SIG-M5 treated with dmso at 0.1 percent for 504 hours (cell line): ENCODE data around the gene TSGA10IP.
A peak's percentile ranks its signal among the peaks of the same experiment; 100 is the strongest.

Experiments
- DNase-seq: peaks from one replicate; lab custom pipeline; 2025; ENCODE audit not compliant: unreplicated experiment; lab: John Stamatoyannopoulos, UW

Gene TSGA10IP

GRCh38 chr11:65973439-65974110, 28.3 kb downstream of the TSGA10IP start:
- DNase-seq, result no peak

- DNase-seq, result no peak
Observed at GRCh38 chr11:65975771-65976170, 30.5 kb downstream of the TSGA10IP start.

DNA sequence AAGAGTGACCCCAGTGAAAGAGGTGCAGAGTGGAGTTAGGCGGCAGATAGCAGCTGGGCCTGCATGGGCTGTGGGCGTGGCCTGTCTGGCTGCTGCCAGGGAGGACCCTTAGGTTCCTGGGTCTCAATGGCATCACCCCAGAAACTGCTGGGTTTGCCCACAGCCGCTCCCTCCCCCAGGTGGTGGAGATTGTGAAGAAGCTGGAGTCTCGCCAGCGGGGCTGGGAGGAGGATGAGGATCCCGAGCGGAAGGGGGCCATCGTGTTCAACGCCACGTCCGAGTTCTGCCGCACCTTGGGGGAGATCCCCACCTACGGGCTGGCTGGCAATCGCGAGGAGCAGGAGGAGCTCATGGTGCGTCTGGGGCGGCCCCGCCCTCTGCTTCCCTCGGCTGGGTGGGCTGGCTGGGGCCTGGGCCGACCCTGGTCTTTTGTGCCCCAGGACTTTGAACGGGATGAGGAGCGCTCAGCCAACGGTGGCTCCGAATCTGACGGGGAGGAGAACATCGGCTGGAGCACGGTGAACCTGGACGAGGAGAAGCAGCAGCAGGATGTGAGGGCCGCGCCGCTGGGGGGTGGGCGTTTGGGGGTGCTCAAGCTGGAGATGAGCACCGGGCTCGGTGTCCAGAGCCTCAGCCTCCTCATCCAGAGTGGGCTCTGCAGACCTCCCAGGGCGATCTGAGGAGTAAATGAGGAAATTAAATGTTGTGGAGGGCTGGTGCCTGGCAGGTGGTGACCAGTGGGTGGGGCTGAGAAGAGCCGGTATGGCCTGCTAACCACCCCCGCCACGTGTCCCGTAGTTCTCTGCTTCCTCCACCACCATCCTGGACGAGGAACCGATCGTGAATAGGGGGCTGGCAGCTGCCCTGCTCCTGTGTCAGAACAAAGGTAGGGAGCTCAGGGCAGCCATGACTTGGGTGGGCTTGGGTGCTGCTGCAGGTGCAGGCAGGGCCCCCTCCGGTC, 31.2 kb downstream of the TSGA10IP start:
- no peak for DNase-seq

DNA sequence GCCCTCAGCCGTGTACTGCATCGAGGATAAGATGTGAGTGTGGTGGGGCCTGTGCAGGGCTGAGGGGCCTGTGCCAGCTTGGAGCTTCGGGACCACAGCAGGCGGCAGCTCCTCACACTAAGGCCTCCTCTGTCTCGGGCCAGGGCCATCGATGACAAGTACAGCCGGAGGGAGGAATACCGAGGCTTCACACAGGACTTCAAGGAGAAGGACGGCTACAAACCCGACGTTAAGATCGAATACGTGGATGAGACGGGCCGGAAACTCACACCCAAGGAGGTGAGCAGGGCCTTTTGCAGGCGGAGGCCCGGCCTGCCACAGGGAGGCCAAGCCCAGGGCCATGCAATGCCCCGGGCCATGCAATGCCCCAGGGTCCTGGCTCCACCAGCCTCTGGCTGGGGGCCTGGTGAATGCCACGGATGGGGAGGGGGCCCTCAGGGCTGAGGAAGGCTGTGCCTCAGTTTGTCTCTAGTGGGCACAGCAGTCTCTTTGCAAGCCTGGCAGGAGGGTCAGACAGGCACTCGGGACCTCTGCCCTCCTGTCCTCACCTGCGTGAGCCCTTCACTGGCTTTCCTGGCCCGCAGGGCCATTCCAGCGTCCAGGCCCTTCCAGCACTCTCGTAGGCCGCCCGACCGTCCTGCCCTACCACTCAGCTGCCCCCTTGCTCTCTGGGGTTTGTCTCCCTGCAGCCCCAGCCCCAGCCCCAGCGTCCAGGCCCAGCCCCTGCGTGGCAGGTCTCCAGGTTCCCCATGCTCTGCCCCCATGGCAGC, 32.5 kb downstream of the TSGA10IP start:
- no peak for DNase-seq

DNA sequence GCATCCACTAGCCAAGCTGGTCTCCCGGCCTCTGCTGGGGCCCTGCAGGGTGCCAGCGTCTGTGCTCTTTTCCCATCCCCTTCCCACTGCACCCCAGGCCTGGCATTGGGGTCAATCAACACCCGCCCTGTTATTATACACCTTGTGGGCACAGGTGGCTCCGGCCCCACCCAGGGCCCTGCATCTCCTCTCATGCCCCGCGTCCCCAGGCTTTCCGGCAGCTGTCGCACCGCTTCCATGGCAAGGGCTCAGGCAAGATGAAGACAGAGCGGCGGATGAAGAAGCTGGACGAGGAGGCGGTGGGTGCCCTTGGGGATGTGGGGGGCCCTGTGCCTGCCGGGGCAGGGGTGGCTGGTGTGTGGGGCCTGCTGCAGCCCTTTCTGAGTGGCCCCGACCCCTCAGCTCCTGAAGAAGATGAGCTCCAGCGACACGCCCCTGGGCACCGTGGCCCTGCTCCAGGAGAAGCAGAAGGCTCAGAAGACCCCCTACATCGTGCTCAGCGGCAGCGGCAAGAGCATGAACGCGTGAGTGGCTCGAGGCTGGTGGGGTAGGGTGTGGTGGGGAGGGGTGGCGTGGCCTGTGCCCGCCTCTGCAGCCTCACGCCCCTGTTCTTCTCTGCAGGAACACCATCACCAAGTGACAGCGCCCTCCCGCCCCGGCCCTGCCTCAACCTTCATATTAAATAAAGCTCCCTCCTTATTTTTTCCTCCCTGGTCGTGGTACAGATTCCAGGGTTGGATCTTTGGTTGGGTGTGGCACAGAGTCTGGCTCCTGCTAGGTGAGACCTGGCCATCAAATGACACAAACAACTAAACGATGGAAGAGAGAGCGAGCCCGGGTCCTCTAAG, 33.3 kb downstream of the TSGA10IP start:
- no peak for DNase-seq

DNA sequence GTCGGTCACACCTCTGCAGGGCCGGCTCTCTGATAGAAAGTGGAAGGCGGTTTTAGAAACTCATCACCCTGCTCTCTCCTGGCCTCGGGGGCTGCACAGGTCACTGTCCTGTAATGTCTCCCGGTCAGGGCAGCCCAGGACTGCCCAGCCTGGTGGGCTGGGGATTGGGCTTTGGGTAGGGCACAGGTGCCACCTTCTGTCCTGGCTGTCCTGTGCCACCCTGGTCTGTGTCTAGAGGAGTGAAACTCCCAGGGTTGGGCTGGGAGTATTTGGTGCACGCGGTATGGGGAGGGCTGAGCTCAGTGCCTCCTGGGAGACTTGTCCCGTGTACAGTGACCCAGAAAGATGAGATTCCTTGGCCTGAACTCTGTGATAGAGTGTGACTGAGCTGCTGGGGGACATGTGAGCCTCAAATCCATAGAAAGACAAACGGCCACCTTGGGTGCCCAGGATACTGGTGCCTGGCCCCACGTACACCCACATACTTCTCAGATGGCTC, 34.0 kb downstream of the TSGA10IP start:
- DNase-seq, result no peak

GRCh38 chr11:65981101-65981740, 35.9 kb downstream of the TSGA10IP start:
- DNase-seq, result no peak

DNA sequence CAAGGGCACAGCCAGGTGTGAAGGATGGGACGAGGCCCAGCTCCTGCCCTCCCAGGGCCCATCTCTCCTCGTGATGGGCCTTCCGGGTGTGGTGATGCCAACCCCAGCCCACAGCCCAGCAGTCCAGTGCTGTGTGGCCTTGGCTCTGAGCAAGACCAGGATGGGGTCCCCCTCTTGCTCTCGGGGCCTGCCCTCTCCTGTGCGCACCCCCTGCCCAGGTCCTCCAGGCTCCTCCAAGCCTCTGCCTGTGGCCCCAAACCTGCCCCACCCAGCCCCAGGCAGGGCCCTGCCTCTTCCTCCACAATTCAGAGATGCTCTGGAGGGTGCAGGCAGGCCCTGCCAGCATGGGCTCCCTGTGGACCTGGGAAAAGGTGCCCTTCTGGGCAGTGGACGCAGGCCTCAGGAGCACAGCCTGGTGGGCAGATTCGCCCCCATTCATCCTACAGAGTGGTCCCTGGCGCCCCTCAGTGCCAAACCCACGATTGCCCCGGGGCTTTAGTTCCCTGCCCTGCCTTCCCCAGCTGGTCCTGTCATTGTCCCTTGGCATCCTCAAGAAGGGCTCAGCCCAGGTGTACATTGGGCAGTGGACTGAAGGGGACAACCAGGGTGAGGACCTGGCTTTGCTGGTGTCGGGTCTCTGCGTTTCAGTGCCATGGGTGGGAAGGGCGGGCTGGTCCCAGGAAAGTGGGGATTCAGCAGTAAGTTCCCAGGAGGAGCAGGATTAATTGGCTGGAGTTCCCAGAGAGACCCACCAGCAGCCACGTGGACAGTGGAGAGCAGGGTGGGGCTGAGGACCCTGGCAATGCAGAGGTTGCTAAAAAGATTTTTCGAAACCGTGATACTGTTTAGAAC, 36.9 kb downstream of the TSGA10IP start:
- no peak for DNase-seq

- DNase-seq, result no peak
Observed at GRCh38 chr11:65982824-65983588, 37.7 kb downstream of the TSGA10IP start.

DNA sequence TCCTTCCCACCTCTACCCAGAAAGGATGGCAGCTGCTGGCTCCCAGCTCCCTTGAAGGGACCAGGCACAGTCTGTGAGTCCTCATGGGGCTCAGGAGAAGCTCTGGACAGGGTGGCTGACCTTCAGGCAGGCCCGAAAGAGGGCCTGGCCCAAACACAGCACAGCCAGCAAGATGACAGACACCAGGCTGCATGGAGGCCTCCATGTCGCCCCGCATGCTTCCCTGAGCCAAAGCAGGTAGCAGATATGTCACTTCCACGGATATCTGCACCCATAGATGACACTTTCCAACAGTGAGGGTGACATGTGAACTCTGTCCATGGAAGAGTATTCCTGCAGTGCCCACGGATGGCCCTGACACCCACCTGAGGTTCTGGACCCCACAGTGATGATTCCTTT, 38.3 kb downstream of the TSGA10IP start:
- DNase-seq, result no peak

GRCh38 chr11:65987336-65987735, 42.1 kb downstream of the TSGA10IP start:
- no peak for DNase-seq

GRCh38 chr11:65988791-65989592, 43.7 kb downstream of the TSGA10IP start:
- DNase-seq, result peak; percentile 96

DNA sequence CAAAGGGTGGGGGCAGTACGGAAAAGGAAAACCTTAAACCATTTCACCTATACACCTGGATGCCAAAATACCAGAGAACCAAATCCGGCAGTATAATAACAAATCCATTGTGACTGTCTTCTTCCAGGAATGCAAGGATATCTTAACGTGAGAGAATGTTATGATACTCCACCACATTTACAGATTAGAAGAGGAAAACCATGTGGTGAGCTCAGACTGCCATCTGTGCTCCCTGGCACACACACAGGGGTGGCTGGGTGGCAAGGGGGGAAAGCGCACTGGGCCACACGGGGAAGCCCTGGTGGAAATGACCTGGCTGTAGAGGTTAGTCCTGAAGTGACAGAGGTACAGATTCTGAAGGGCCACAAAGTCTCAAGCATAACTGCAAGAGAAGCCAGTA, 46.8 kb downstream of the TSGA10IP start:
- no peak for DNase-seq

DNA sequence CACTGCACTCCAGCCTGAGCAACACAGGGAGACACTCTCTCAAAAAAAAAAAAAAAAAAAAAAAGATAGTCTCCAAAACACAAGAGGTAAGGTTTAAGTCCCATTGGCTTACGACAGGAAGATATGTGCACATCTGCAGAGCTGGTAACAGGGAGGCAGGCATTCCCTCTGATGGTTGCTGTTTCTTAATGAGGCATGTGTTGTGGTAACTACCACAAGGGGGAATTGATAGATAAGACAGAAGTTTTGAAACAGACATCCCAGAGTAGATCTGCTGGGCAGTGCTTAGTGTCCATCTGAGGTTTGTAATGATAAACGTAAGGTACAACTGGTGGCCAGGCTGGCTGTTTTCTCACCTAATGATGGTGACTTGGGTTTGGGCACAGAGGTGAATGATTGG, 52.0 kb downstream of the TSGA10IP start:
- no peak for DNase-seq

GRCh38 chr11:66001942-66002647, 56.8 kb downstream of the TSGA10IP start, which contains the start of the genes BANF1 and EIF1AD:
Gene BANF1 (plus strand): TSS chr11:66002503. CDS start chr11:66003251, 748 bp downstream.
Gene EIF1AD (minus strand): TSS chr11:66002157. CDS start chr11:66000389, 1,768 bp downstream.
- peak; percentile 100 for DNase-seq

DNA sequence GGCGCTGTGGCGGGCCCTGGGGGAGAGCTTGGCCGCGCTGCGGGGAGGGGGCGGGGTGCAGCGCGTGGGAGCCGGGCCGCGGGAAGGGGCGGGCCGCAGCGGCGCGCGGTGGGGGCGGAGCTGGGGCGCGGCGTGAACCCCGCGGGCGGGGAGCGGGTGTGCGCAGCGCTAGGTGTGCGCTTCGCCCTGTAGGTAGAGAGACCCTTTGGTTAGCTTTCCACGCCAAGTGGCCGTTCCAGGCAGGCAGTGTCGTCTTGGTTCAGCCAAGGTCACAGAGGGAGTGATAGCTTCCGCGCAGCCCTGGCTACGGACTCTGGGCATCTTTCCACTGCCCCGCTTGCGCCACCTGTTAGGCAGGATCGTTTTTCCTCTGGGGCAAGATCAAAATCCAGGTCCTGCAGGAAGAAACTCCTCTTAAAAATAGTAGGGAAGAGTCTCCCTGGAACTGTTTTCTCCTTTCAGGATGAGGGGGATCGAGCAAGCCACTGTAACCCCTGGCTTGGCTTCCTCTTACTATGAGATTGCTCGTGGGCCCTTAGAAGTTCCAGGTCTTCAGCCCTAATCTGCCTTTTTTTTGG, 57.5 kb downstream of the TSGA10IP start:
- peak; percentile 60 for DNase-seq
